ENCODE measurements around the gene TMSB10.
"Not testable (repeated sequence)": the region's sequence is repeated elsewhere in the genome, so short reads cannot be mapped to it uniquely, and the experiment has no call there.

The TMSB10 gene

GRCh38 chr2:84905181-84906107 is at the start of gene TMSB10:
Gene TMSB10 (plus strand): TSS chr2:84905656.
- peak; percentile 80 for DNase-seq (ENCODE audit: insufficient read length, low spot score)
- FAIRE-seq, result peak; percentile 80

DNA sequence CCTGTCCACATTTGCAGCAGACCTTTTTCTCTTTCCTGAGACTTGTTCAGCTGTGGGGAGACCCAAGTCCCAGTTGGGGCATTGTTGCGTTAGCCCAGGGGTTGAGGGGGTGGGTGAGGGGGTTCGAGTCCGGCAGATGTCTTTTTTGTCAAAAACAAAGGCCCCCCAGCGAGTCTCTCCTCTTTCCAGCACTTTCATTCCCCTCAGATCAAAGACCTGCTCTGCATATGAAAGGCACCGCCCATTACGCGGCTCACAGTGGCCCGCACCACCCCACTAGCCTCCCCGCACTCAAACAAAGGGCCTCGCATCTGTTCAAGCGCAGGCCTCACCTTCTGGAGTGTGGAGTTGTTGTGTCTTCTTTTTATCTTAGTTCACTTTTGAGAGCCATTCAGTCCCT is 49.7 kb upstream of the TMSB10 start:
- DNase-seq (ENCODE audit: insufficient read length, low spot score) (no peak), FAIRE-seq (no peak)

- no peak for DNase-seq (ENCODE audit: insufficient read length, low spot score)
- FAIRE-seq, result no peak
Measured at GRCh38 chr2:84856787-84857186, 48.7 kb upstream of the TMSB10 start.

GRCh38 chr2:84857566-84857965 is 47.9 kb upstream of the TMSB10 start:
- FAIRE-seq, result no peak
- DNase-seq (ENCODE audit: insufficient read length, low spot score), result no peak

GRCh38 chr2:84858123-84858522 is 47.3 kb upstream of the TMSB10 start:
- DNase-seq (ENCODE audit: insufficient read length, low spot score) (no peak), FAIRE-seq (no peak)

- FAIRE-seq (no peak), DNase-seq (ENCODE audit: insufficient read length, low spot score) (no peak)
Measured at GRCh38 chr2:84858937-84859336, 46.5 kb upstream of the TMSB10 start.

DNA sequence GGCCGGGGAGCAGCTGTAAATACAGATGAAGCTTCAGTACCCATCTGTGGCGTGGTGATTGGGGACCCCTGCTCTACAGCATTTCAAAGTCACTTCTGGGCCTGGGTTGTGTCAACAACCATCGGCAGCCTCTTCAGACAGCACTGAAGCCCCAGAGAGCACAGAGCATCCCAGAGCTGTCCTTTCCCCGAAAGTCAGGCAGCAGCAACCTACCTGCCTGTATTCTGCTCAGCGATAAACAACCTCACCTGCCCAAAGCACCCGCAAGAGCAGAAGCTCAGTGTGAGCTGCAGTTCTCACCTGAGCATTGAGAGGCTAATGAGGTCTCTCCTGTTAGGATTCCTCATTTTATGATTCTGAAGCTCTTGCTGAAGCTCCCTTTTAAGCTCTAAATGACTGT is 43.9 kb upstream of the TMSB10 start:
- DNase-seq (ENCODE audit: insufficient read length, low spot score) (no peak), FAIRE-seq (no peak)

DNA sequence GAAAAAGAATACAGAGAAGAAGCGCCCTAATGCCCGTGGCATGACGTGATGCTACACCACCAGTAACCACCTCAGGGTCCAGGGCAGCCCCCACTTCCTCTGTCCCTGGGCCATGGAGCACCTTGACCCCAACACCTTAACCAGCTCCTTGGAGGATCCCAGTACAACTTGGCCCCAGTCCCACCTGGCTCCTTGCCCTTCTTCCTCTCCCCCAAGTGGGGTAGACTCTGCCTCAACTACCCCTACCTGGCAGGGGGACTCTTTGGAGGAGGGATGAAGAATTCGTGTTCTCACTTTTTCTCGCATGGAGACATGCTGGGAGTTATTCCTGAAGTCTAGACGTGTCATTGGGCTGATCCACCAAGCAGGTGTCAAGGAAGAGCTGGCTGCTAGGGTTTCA is 43.5 kb upstream of the TMSB10 start:
- FAIRE-seq, result no peak
- DNase-seq (ENCODE audit: insufficient read length, low spot score), result no peak

GRCh38 chr2:84865181-84865783 is 40.2 kb upstream of the TMSB10 start:
- FAIRE-seq (peak; percentile 74), DNase-seq (ENCODE audit: insufficient read length, low spot score) (peak; percentile 68)

DNA sequence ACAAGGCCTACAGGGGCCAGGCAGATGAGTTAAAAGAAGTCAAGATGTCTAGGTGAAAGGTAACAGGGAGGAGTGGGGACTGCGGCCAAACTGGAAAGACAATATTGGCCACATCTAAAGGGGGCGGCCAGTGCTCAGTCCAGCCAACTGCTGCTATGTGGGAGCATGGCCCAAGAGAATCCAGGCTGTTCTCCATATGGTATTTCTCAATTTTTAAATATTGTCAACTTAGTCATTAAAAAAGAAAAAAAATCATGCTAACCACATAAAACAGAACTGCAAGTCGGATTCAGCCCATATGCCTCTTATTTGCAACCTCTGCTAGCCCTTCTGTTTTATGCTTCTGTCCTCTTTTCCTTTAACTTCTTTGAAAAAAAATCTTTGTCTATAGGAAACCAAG is 39.3 kb upstream of the TMSB10 start:
- DNase-seq (ENCODE audit: insufficient read length, low spot score) (no peak), FAIRE-seq (no peak)

GRCh38 chr2:84868327-84868726 is 37.1 kb upstream of the TMSB10 start:
- DNase-seq (ENCODE audit: insufficient read length, low spot score); FAIRE-seq: not testable (repeated sequence)

- DNase-seq (ENCODE audit: insufficient read length, low spot score), result no peak
- no peak for FAIRE-seq
Measured at GRCh38 chr2:84870306-84870705, 35.1 kb upstream of the TMSB10 start.

- not testable (repeated sequence) for DNase-seq (ENCODE audit: insufficient read length, low spot score); FAIRE-seq
Measured at GRCh38 chr2:84872691-84873090, 32.8 kb upstream of the TMSB10 start.

DNA sequence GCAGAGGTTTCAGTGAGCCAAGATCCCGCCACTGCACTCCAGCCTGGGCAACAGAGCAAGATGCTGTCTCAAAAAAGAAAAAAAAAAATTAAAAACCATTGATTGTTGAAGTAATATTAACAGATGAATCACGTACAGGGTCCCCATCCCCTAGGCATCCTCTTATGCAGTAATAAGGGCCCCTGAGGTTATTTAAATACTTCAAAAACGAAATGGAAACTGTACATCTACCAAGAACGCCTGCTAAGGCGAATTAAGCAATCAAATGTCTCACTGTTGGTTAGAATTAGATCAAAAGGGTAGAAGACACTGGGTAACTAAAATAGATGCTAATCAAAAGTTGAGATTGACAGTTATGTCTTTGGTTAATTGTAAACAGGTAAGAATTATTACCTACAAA is 32.1 kb upstream of the TMSB10 start:
- FAIRE-seq, result no peak
- no peak for DNase-seq (ENCODE audit: insufficient read length, low spot score)

DNA sequence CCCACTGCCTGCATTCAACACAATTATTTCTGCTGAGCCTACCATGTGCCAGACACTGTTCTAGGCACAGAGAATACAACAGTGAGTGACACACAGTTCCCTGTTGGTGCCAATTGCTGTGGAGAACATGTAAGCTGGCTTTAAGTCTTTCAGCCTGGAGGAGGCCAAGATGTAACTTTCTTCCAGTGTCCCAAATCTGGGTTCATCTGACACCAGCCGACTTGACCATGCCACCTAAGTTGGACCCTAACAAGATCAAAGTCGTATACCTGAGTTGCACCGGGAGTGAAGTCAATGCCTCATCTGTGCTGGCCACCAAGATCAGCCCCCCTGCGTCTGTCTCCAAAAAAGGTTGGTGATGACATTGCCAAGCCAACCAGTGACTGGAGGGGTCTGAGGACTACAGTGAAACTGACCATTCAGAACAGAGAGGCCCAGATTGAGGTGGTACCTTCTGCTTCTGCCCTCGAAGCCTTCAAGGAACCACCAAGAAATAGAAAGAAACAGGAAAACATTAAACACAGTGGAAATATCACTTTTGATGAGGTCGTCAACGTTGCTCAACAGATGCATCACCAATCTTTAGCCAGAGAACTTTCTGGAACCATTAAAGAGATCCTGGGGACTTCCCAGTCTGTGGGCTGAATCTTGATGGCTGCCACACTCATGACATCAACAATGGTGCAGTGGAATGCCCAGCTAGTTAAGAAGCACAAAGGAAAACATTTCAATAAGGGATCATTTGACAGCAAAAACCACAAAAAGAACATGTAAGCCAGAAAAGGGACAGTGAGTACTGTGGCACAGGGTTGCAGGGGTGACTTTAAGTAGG is 30.9 kb upstream of the TMSB10 start:
- FAIRE-seq (no peak), DNase-seq (ENCODE audit: insufficient read length, low spot score) (no peak)

DNA sequence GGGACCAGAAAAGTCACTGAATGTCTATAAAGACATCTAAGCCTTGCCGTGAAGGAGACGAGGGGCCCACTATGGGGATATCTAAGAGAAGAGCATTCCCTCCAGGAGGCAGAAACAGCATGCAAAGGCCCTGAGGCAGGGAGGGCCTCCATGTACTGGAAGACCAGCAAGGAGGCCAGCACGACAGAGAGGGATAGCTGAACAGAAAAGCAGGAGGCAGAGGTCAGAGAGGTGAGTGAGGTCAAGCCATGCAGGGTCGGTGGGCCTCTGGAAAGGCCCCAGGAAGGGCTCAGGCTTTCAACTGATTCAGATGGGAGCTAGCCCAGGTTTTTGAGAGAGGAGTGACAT is 30.3 kb upstream of the TMSB10 start:
- DNase-seq (ENCODE audit: insufficient read length, low spot score) (no peak), FAIRE-seq (no peak)

GRCh38 chr2:84875619-84876018 is 29.8 kb upstream of the TMSB10 start:
- FAIRE-seq; DNase-seq (ENCODE audit: insufficient read length, low spot score): not testable (repeated sequence)

DNA sequence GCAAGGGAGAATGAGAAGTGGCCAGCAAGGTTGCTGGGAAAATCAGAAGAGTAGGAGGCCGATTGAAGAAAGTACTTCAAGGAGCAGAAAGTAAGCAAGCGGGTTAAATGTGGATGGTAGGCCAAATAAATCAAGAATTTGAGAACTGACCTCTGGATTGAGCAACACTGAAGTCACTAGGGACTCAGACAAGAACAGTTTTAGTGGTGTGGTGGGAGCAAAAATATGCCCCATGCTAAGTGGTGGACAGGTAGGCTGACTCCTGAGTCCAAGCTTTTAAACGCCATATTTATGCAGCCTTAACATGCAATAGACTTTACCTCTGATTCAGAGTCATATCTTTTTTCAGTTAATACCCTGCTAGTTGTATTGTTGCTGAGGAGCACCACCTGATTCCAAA is 29.1 kb upstream of the TMSB10 start:
- DNase-seq (ENCODE audit: insufficient read length, low spot score), result no peak
- no peak for FAIRE-seq

DNA sequence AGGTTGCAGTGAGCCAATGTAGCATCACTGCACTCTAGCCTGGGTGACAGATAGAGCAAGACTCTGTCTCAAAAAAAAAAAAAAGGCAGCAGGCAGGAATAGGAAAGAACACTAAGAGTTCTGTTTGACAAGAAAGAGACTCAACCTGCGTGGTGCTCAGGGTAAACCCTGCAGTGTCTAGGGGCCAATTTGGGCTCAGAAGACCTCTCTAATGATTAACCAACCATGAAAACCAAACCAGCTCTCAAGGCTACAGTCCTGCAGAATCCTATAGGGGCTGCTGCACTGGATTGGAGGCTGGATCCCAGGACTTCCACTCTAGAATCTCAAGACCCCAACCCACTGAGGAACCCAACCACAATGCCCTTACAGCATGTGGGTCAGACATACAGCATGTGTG is 27.0 kb upstream of the TMSB10 start:
- FAIRE-seq (no peak), DNase-seq (ENCODE audit: insufficient read length, low spot score) (no peak)

GRCh38 chr2:84878896-84879583 is 26.4 kb upstream of the TMSB10 start:
- FAIRE-seq, result no peak
- no peak for DNase-seq (ENCODE audit: insufficient read length, low spot score)
